ENCODE results near the gene PDE7B.

Gene PDE7B

GRCh38 chr6:135851442-135852271 lies at the start of gene PDE7B:
Gene PDE7B (plus strand): TSS chr6:135851701.
- peak; percentile 97 for DNase-seq

GRCh38 chr6:135801755-135802465 lies 49.6 kb upstream of the PDE7B start:
- DNase-seq = no peak

DNA sequence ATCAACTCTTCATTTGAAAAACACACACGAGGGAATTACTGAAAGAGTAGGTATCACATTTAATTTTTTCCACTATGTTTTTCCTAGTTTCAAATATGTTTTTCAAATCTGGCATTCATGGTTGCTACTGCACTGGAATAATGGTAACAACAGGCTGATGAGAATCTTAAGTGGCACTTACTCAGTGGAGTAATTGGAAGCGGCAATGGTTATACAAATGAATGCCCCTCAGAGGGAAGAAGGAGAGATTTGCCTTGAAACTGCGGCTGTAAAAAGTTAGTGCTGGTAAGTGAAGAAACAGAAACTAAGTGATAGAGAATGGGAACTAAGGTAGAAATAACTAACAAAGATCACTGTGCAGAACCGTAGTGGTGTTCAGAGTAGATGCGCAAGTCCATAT lies 41.0 kb upstream of the PDE7B start:
- DNase-seq = no peak

DNA sequence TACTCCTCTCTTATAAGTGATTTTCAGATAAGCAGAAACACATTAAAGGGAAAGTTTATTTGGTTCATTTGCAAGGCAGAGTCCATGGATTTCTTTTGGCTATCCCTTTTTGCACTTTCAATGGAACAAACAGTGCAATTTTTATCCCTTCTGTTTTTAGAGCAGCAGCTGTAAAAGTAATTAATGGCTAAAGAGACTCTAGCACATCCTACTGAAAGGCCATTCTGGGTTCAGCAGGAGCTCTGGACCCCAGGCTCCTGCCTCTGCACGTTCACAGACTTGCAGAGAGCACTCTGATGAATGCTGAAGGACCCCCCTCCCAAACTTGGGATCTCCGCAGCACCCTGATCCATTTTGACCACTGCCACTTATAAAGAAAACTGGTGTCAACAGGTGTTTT lies 40.3 kb upstream of the PDE7B start:
- DNase-seq = no peak

GRCh38 chr6:135811644-135812526 lies 39.6 kb upstream of the PDE7B start:
- DNase-seq = peak; percentile 90

DNA sequence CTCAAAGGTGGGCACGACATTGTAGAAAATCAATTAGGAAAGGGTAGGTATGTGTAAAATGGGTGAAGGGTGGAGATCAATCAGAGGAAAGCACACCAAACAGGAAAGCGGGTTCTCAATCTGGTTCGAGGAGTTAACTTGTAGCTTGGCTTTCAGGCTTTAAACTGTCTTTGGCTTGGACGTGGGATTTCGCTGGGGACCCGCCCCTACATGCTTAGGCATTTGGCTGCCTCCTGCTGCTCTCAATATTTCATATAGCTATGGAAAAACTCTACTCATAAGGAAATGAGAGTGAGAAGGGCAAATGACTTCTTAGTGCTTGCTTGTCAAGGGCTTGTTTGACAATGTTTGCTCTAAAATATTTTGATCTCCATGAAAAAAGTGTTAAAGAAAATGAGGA lies 38.1 kb upstream of the PDE7B start:
- DNase-seq = no peak

GRCh38 chr6:135814043-135814442 lies 37.5 kb upstream of the PDE7B start:
- no peak for DNase-seq

- no peak for DNase-seq
Observed at GRCh38 chr6:135815216-135815615, 36.3 kb upstream of the PDE7B start.

- no peak for DNase-seq
Observed at GRCh38 chr6:135817035-135817434, 34.5 kb upstream of the PDE7B start.

DNA sequence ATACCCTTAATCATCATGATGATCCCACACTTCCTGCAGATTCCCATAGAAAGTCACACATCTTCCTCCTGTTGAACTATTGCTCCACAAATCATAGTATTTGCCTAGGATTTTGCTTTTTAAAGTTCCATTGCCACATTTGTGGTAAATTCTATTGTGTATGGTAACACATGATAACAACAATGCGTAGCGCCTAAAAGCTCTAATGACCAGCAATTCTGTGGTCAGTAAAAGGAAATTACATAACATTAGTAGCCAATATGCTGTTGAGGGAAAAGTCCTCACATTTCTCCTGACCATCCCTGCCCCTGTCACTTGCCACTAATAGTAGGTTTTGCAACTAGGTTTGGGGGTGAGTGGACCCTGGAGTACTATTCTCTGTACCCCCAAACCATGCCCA lies 31.8 kb upstream of the PDE7B start:
- no peak for DNase-seq

- DNase-seq = no peak
Observed at GRCh38 chr6:135820340-135820739, 31.2 kb upstream of the PDE7B start.

- no peak for DNase-seq
Observed at GRCh38 chr6:135823851-135824250, 27.6 kb upstream of the PDE7B start.

GRCh38 chr6:135826236-135826804 lies 25.2 kb upstream of the PDE7B start:
- no peak for DNase-seq

GRCh38 chr6:135828021-135828420 lies 23.5 kb upstream of the PDE7B start:
- DNase-seq = no peak

- DNase-seq = no peak
Observed at GRCh38 chr6:135830452-135830881, 21.0 kb upstream of the PDE7B start.

DNA sequence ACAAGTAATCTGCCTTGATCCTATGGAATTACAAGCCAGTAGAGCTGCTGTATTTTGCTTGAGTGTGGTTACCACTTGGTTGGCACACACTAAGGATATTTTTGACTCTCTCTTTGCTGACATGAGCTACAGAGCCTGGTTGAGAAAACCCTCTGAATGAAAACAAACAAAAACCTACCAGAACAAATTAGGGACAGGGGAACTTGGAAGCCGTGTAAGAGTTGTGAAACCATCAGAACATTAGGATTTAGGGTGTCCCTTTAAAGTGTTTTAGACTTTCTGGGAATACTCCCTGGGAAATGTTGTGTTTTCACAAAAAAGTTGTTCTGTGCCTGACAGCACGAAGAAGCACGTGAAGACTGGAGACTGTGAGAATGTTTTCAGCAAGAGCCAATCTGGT lies 20.5 kb upstream of the PDE7B start:
- no peak for DNase-seq

- peak; percentile 56 for DNase-seq
Observed at GRCh38 chr6:135832166-135832565, 19.3 kb upstream of the PDE7B start.

DNA sequence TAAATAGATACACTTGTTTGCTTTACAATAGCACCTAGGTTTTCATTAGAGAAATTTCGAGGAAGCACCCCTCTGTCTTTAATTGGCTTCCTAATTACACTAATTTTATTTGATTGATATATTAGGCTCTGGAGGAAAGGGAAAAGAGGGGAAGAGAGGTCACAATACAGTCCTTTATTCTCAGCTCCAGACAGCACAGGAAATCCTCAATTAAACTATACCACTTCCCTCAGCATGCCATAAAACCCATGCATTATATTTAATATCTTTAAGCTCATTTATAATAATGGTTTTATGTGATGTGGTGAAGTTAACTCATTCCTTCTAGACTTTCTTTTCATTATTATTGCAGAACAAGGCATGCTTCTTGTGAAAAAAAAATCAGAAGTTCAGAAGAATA lies 17.7 kb upstream of the PDE7B start:
- DNase-seq = no peak

GRCh38 chr6:135837735-135838449 lies 13.6 kb upstream of the PDE7B start:
- DNase-seq = no peak

- no peak for DNase-seq
Observed at GRCh38 chr6:135839121-135839520, 12.4 kb upstream of the PDE7B start.

- no peak for DNase-seq
Observed at GRCh38 chr6:135842618-135843392, 8.7 kb upstream of the PDE7B start.
